ENCODE data around the gene ICOSLG.
"Not testable (repeated sequence)": the region's sequence is repeated elsewhere in the genome, so short reads cannot be mapped to it uniquely, and the experiment has no call there.

ICOSLG gene

DNA sequence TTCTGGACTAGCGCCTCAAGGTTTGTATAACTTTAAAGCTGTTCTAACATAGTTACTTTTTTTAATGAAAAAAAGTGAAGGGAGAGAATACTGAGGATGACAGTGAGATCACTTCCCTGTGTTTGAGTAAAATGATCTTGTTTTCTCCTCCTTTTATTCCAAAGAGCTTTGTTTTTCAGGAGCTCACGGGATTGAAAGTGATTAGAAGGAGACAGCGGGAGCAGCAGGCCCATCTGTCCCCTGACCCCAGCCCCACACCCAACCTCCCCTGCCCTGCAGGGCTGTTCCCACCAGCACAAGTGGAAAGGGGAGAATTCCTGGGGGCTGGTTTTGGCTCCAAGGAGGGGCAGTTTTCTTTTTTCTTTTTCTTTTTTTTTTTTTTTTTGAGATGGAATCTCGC is 23.0 kb upstream of the ICOSLG start:
- no peak for DNase-seq

DNA sequence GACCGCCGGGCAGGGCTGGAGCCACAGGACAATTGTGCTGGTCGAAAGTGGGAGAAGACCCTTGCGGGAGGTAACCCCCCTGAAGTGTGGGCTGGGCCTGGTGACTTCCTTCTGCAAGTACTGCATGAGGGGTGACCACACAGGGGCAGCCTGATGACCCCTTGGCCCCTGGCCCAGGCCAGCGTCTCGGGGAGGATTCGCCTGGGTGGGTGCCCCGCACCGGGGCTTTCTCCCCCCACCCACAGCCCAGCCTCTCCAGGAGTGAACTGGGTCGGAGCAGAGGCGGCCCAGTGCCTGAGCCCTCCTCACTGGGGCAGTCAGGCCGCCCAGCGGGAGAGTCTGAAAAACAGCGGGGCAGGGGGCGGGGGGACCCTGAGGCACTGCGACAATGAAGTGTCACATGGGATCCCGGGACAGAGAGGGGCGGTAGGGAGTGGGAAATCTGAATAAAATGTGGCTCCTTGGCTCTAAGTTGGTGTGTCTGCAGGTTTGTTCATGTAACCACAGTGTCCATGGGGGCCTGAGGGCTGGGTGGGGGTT is 22.5 kb upstream of the ICOSLG start:
- DNase-seq, result no peak

DNA sequence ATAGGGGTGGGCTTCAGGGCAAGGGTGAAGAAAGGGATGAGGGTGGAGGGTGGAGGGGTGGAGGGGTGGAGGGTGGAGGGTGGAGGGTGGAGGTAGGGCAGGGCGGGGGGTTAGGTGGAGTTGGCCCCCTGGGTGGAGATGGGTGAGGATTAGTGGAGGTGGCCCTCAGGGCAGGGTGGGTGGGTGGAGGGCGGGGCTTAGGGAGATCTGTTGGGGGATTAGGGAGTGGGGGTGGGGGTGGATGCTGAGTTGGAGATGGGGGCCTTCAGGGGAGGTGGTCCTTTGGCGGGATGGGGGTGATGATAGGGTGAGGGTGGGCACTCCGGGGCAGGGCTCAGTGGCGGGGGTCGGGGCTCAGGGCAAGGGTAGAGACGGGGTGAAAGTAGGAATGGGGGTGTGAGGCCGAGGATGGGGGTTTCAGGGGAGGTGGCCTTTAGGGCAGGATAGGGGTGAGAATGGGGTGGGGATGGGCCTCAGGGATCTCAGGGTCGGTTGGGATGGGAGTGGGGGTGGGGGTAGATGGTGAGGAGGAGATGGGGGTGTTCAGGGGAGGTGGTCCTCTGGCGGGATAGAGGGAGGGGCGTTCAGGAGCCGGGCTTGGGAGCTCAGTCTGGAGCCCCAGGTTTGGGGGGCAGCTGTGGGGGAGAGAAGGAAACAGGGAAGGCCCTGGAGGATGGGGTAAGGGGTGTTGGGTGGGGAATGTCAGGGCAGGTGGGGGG is 21.8 kb upstream of the ICOSLG start:
- no peak for DNase-seq

DNA sequence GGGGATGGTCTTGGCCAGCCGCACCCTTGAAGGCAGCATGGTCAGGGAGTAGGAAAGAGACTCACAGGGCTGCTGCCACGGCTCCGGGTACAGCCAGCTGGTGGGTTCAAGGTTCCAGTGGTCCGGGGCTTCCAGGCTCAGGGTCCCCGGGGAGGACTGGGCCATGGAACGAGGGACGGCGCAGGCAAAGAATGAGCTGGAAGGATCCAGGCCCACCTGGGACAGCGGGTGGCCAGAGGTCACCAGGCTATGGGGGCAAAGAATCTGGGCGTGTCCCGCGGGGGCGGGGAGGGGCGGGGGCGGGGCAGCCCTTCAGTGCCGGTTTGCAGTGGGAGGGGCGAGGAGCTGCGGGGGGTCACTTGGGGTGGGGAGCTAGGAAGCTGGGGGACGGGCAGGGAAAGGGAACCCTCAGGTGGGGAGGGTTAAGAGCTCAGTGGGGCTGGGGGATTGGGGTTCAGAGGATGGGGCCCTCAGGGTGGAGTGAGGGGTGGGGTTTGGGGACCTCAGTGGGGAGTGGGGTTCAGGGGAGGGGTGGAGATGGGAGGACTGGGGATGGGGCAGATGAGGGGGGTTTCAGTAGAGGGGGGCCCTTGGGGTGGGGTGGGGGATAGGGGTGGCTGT is 21.0 kb upstream of the ICOSLG start, which contains the start of gene DNMT3L:
Gene DNMT3L (minus strand): TSS at position 223 of the 621 bp plus-strand sequence. CDS start 638 bp downstream, outside the sequence.
- DNase-seq, result no peak

DNA sequence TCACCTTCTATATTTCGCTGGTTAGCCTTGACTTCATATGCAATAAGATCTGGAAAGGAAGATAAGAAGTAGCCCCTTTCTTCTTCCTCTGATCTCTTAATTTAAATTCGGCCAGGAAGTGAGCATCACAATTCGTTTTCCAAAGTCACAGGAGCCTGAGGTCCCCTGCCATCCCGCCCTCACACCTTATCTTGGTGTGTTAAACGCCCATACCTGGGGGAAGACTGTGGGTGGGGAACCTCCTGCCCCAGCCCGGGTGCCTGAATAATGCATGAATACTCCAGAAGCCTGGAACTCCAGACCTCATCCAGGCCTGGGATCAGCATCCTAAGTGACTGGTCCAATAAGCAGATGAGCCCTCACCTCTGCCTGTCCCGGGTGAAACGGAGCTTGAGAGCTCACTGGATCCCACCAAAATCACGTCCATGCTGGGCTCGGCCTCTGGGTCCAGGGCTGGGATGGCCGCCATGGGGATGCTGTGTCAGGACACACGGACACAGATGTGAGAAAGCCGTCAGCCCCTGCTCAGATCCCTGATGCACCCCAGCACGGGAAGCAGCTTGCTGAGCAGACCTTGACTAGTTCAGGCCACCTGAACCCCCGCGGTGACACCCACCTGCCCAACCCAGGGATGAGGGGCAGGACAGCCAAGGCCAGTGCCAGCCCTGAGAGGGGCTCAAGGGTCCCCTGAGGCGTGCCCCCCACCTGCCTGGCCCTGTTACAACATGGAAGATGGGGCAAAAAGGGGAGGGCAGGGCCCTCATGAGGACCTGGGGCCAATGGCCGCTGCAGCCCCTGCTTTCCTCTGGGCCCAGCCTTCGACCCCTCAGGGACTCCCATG is 20.3 kb upstream of the ICOSLG start:
- no peak for DNase-seq

DNA sequence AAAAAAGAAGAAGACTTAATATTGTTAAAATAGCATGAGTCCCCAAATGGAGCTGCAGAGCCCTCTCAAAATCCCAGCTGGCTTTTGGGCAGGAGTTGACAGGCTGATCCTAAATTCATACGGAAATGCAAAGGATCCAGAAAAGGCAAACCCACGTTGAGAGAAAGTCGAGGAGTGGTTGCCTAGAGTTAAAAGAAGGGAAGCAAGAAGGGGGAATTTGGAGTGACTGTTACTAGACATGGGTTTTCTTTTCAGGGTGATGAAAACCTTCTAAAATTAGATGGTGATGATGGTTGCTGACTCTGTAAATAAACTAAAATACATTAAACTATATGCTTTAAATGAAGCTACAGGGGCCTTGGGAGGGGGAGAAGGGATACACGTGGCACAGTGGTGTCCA is 19.3 kb upstream of the ICOSLG start:
- no peak for DNase-seq

DNA sequence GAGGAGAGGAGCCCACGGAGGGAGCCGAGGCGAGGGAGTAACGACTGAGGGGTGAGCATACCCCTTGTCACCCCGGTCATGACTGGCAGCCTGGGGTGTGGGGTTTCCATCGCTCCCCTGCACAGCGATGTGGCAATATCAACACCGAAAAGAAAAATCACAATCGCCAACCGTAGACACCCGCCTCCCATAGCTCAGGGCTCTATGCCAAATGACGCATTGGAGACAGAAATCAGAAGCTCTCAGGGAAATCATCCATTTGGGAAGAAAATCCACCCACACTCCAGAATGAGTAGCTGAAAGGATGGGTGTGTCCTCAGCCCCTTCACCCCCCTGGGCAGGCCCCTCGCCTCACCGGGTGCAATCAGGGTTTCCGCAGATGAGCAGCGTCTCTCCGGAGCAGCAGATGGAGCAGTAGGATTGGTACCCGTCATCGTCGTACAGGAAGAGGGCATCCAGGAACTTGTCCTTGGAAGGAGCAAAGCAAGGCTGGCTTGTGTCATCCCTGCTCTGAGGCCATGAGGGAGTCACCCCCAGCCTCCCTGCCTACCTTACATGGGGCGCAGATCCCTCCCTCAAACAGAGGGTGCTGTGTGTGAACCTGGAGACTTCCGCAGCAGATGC is 18.5 kb upstream of the ICOSLG start:
- no peak for DNase-seq

DNA sequence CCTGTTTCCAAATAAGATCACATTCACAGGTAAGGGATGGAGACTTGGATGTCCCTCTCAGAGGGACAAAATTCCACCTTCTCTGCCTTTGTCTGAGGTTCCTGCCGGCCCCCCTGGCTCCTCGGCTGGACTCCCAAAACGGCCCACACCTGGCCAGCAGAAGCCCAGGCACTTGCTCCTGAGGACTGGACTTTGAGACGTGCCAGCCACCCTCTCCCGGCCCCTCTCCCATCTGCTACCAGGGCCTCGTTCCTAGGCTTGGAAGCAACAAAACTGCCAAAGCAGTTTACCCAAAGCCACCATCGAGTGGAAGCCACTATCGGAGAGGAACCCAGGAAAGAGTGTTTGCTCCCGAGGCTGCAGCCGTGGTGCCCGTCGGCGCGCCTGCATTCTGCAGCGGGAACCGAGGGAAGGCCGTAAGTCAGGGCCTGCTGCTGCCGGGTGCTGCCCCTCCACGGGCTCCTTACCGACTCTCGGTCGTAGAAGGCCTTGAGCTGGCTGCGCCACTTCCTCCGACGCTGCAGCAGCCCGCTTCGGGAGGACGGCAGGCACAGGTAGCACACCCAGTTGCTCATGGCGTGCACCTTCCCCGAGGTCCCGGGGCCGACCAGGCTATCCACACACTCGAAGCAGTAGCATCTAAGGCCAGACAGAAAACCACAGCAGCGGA is 17.4 kb upstream of the ICOSLG start:
- DNase-seq, result no peak

DNA sequence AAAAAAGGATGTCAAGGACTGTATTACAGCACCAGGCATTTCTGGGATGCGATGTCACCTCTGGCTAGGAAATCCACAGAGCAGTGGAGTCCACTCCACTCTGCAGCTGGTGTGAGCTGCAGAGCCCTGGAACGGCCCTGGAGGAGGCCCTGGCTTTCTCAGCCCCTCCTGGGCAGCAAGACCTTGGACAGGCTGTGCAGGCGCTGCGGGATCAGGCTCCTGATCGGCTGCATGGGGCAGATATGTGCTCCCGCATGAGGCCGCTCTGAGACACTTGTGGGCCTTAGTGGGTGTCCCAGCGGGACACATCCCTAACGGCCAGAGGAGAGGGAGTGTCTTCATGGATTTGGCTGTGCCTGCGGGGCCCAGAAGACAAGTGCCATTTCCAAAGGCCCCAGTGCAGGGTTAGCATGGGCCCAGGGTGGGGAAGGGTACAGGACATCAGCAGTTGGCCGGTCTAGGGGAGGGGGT is 14.8 kb upstream of the ICOSLG start:
- no peak for DNase-seq

DNA sequence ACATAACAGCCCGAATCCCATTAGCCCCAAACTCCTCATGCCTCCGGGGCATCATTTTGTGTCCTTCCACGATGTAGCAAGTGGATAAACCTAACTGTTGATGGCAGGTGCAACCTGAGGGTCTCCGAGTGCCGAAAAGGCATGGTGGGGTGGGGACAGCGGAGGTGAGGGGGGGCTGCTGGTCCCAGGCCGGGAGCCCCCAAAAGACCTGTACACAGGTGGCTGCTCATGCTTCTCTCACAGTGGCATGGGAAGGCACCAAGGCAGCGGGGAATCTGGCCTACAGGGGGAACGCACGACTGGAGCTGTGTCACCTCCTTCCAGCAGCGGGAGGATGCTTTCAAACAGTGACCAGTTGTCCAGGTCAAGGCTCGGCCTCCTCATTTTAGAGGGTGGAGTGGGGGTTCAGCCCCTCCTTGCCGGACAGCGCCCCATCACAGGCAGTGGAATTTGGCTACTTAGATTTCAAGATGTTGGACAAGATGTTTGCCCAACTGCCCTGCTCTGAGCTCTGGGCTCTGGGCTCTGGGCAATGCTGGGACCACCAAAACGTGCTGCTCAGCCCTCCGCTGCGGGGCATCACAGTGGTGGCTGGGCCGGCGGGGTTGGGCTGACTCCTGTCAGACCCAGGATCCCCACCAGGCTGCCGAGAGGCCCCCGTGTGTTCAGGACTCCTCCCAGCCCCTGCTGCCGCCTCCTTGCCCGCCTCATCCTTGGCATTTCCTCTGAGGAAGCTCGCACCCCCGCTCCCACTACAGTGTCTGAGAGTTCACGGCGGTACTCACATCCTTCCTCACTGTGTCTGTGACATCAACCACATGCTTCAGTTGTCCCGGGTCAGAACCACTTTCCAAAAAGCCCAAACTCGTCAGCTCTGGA is 13.3 kb upstream of the ICOSLG start:
- DNase-seq, result no peak

DNA sequence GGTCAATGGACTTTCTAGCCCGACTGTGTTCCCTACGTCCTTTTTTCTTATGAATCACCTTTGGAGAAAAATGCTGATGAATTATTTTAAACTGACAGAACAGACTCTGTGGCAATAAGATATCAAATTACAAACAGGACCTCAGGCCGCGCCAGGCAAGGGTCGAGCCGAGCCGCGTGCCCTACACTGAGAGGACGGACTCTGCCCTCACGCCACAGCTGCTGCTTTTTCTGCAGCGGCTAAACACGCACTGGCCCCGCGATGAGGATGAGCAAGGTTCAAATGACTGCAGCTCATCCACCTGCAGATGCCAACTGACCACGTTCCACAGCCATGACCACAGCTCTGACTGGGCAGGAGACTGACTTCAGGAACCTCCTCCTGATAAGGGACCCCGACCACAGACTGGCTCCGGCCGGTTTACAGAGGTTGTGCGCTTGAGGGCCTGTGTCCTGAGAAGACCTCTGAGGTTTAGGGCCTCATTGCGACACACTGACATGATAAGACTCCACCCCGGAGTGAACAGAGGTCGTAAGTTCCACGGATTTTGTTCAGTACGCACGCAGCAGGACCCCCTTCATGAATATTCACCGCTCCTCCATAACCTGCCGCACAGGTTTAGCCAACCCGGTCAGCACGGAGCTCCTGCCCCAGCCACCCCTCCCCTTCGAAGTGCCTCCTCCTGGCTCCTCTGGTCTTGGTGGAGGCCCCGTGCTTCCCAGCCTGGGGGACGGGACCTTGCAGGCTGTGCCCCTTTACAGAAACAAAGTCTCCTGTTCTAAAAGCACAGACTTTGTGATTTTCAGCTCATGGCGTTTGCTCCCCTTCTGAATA is 8.7 kb upstream of the ICOSLG start:
- not testable (repeated sequence) for DNase-seq

DNA sequence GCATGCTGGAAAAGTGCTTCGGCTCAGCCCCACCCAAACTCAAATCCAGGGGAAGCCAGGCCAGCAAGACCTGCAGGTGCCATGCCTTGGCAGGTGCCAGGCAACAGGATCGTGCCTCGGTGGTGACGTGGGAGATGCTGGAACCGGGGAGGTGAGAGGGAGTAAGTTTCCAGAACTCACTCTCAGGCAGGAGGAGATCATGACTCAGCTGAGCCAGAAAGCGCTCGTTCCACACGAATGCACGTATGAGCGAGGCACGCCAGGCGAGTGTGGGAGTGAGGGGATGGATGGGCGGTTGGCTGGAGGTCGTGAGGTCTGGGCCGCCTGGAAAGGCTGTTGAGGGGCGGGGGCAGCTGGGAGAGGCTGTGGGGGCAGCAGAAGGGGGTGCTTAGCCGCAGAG is 7.2 kb upstream of the ICOSLG start:
- DNase-seq, result not testable (repeated sequence)

DNA sequence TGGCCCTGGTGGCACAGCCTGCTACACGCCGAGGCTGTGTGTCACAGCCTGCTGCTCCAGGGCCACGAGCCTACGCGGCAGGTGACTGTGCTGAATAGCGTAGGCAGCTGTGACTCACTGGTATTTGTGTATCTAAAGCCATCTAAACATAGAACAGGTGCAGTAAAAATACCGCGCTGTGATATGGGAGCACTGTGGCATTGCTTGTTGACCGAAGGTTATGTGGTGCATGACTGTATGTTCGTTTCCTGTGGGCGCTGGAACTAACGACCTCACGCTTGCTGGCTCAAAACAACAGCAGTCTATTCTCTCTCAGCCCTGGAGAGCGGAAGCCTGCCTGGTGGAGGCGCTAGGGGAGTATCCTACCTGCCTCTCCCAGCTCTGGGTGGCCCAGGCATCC is 3.2 kb upstream of the ICOSLG start:
- DNase-seq, result not testable (repeated sequence)

DNA sequence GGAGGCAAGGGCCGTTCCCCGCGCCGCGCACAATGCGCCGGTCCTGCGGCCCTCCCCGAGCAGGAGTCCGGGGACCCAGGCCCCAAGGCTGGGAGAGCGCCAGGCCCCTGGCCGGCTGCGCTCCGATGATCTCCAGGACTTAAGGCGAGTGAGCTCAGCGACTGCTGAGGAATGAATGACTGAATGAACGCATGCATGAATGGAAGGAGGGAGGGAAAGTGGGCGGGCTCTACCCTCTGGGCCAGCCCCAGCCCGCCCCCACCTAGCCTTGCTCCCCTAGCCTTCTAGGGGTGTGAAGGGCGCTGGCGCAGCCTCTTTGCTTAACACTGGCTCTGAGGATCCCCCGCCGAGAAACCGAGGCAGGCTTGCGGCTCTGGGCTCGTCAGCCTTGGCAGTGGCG is 538 bp upstream of the ICOSLG start:
- not testable (repeated sequence) for DNase-seq

DNA sequence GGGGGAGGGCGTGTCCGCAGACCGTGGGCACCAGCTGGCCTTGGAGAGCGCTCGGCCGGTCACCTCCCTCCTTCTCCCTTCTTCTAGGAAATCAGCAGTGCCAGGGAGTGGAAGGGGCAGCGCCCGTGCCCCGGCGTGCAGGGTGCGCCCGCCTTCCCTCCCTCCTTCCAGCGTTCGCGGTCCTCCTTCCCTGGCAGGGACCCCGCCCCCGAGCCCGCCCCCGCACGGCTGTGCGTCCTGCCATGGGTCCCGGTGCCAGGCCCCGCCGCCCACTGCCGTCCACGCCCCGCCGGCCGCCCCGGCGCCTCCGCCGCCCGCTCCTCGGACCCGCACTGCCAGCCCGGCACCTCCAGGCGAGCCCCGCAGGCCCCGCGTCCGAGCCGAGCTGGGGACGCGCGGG is 390 bp downstream of the ICOSLG start:
- DNase-seq, result not testable (repeated sequence)

DNA sequence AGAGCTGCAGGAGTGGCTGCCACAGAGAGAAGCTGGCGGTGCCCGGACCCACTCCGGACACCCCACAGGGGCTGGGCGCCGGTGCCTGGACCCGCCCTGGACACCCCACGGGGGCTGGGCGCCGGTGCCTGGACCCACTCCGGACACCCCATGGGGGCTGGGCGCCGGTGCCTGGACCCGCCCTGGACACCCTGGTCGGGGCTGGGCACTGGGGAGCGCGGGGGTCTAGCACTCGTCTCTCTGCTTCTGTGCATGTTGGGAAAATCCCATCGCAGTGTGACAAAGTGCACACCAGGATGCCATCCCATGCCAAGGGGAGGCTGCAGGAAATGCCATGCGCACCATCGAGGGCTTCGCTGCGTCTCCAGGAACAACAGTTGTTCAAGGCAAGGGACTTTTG is 11.2 kb downstream of the ICOSLG start:
- not testable (repeated sequence) for DNase-seq

DNA sequence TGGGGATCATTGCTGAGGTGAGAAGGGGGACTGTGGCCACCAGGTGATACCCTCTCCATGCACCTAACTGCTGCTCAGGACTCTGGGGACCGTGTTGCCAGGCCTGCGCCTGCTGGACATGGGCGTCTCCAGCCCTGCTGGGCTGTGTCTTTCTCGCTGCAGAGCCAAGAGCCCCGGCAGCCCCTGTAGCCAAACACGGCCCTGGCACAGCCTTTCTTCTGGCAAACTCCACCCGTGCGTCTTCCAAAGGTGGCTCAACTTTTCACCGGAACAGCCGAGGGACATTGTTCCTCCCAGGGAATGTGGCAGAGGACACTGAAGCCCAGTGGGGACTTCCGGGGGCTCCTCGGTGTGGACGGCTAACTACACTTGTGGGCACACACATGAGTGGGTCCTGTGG is 12.6 kb downstream of the ICOSLG start:
- not testable (repeated sequence) for DNase-seq

DNA sequence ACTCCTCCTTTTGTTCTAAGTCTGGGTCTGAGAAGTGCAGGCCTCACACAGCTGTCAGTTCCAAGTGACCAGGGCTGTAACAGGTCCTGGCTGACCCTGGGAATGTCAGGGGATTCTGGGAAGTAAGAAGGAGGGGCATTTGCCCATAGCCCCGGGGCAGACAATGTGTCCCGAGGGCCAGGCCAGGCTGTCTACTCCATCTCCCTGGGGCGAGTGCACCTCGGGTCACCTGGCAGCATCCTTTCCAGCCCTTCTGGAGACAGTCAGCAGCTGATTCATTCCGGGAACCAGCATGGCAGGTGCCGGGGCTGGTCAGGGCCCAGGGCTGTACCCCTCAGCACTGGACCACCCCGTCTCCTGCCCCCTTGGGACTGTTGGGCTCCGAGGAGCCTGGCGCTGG is 13.1 kb downstream of the ICOSLG start:
- DNase-seq, result not testable (repeated sequence)

DNA sequence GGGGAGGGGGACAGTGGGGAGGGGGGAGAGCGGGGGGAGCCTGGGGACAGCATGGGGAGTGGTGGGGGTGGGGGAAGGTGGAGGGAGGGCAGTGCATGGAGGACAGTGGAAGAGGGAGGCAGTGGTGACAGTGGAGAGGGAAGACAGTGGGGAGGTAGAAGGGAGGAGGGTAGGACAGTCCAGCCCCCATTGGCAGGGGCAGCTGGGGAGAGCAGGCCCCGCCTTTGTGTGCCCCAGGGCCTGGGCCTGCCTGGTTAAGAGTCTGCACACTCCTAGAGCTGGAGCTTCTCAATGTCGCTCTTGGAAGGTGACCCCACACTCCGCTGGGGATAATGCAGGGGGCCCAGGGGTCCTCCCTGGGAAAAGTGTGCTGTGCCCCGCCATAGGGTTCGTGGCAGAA is 15.1 kb downstream of the ICOSLG start:
- not testable (repeated sequence) for DNase-seq

DNA sequence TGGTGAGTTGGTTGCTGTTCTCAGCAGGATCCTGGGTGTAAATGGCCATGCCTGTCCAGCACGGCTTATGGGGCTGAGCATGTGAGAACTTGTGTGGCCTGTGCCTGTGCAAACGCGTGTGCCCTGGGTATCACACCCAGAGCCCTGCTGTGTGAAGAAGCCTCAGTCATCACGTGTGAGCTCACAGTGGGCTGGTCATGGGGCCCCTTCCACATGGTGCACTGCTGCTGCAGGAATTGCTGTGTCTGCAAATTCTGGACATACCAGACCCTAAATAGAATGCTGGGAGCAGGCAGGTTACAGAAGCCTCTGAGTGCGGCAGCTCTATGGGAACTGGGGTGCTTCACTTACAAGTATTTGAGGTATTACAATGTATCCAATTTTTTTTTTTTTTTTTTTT is 17.4 kb downstream of the ICOSLG start:
- DNase-seq, result not testable (repeated sequence)
